ENCODE data around the gene FRMPD4. TPM values are rescaled to one million over a fixed set of nuclear protein-coding genes. Genes with fewer than 3 reads are reported as not detected.

The FRMPD4 gene
- total and polyA plus RNA-seq, 10 of the 15 experiments (the other 5 are each of a cell fraction or from before 2014, with no cell fraction given): not detected

- POLR2A ChIA-PET: no interaction called here
- no peak for FAIRE-seq
Measured at GRCh38 chrX:12245650-12246645, 107.7 kb downstream of the FRMPD4 start.

More at GRCh38 chrX:12245650-12246645, 107.7 kb downstream of the FRMPD4 start:
- no peak overlapping the region for H3K4me3 ChIP-seq
- H3K9ac ChIP-seq (ENCODE audit: control insufficient read depth, insufficient read depth, low read length): no peak overlapping the region
- WGBS (ENCODE audit: insufficient coverage, insufficient replicate concordance, low lambda C conversion rate, missing lambda C conversion rate): 13% methylated on average over 5 of the region's 5 CpGs
- H3K9me3 ChIP-seq (replicated peaks; ENCODE audit: control insufficient read depth, insufficient read depth, low read length): no peaks in the 10 kb centered on the region
- TF ChIP-seq ZBED1 (IDR thresholded peaks at IDR 0.05; ENCODE audit: borderline replicate concordance) (no peak), HDAC6 (IDR thresholded peaks at IDR 0.05; ENCODE audit: unreplicated experiment) (no peak), FOXK2 (IDR thresholded peaks at IDR 0.05) (no peak), RELB (IDR thresholded peaks at IDR 0.05; ENCODE audit: low read depth) (no peak), SMC3 (IDR thresholded peaks at IDR 0.05; ENCODE audit: borderline replicate concordance, low read length) (no peak), SPI1 (IDR thresholded peaks at IDR 0.05; ENCODE audit: borderline replicate concordance, insufficient read depth, low read depth, low read length) (no peak), CEBPB (IDR thresholded peaks at IDR 0.05; ENCODE audit: borderline replicate concordance in 1 of 2, low read depth in 2 of 2, low read length in 2 of 2) (no peak), CHD2 (IDR thresholded peaks at IDR 0.05; ENCODE audit: borderline replicate concordance, low read depth, low read length) (no peak), RAD51 (IDR thresholded peaks at IDR 0.05) (no peak), SUZ12 (IDR thresholded peaks at IDR 0.05; ENCODE audit: unreplicated experiment) (no peak), BRCA1 (IDR thresholded peaks at IDR 0.05; ENCODE audit: low read depth, low read length) (no peak)
- H2AFZ ChIP-seq (ENCODE audit: control insufficient read depth, low read depth, low read length): no peak overlapping the region
- no peaks in the 10 kb centered on the region for H3K36me3 ChIP-seq (ENCODE audit: control insufficient read depth in 2 of 2, insufficient read depth in 2 of 2, low read length in 1 of 2)
- CTCF ChIA-PET: no interaction called here
- H3K79me2 ChIP-seq (ENCODE audit: control insufficient read depth, insufficient read depth, low read length): no peaks in the 10 kb centered on the region
- H3K27me3 ChIP-seq (replicated peaks in 1 of 2; ENCODE audit: control insufficient read depth in 2 of 2, insufficient read depth in 2 of 2, low read length in 1 of 2): no peaks in the 10 kb centered on the region
- H4K20me1 ChIP-seq (ENCODE audit: control insufficient read depth, insufficient read depth): no peaks in the 10 kb centered on the region
- intact Hi-C loops (cut with micrococcal nuclease; ENCODE audit: unreplicated experiment): no loop called here
- RAD21 ChIA-PET (ENCODE audit: unreplicated experiment): no interaction called here
- BruUV-seq (replicated peaks): no TSS peak
- DNase-seq (ENCODE audit: low read depth, low spot score): no peak
- ATAC-seq: no peak
- no peak overlapping the region for H3K27ac ChIP-seq (ENCODE audit: control insufficient read depth, insufficient read depth)
- in situ Hi-C loops (cut with MboI): no loop called here
- SMC1A ChIA-PET (ENCODE audit: uncharacterized antibody, unreplicated experiment): no interaction called here
- no peak overlapping the region for H3K4me2 ChIP-seq (ENCODE audit: control insufficient read depth, insufficient read depth)
- no peaks in the 10 kb centered on the region for H3K4me1 ChIP-seq (ENCODE audit: control insufficient read depth, insufficient read depth, low read length)

Data from GM12878 (cell line).